HG02943 (cell line): Measurements from ENCODE around the gene GRID2.
A peak's percentile ranks its signal among the peaks of the same experiment; 100 is the strongest.
"Not testable (repeated sequence)": the region's sequence is repeated elsewhere in the genome, so short reads cannot be mapped to it uniquely, and the experiment has no call there.

ENCODE experiments used
- ATAC-seq: cut with Tn5 transposase; IDR thresholded peaks from one replicate; pipeline ENCODE4 v1.9.1; 2021; ENCODE audit warnings: mild to moderate bottlenecking, low read depth, moderate library complexity; ENCODE audit not compliant: unreplicated experiment

The GRID2 gene

GRCh38 chr4:92305148-92305877 is 1.5 kb downstream of the GRID2 start:
- no peak for ATAC-seq

GRCh38 chr4:92305878-92306520 is 2.2 kb downstream of the GRID2 start:
- ATAC-seq: no peak

GRCh38 chr4:92307181-92307580 is 3.4 kb downstream of the GRID2 start:
- ATAC-seq: no peak

- no peak for ATAC-seq
Observed at GRCh38 chr4:92307866-92308265, 4.1 kb downstream of the GRID2 start.

- ATAC-seq: no peak
Observed at GRCh38 chr4:92317047-92317446, 13.3 kb downstream of the GRID2 start.

- no peak for ATAC-seq
Observed at GRCh38 chr4:92328095-92328494, 24.3 kb downstream of the GRID2 start.

GRCh38 chr4:92333016-92333415 is 29.2 kb downstream of the GRID2 start:
- ATAC-seq: no peak

- no peak for ATAC-seq
Observed at GRCh38 chr4:92334716-92335350, 31.1 kb downstream of the GRID2 start.

- ATAC-seq: no peak
Observed at GRCh38 chr4:92339676-92340075, 35.9 kb downstream of the GRID2 start.

- ATAC-seq: no peak
Observed at GRCh38 chr4:92344216-92344615, 40.5 kb downstream of the GRID2 start.

GRCh38 chr4:92346289-92346688 is 42.5 kb downstream of the GRID2 start:
- no peak for ATAC-seq

GRCh38 chr4:92357966-92358365 is 54.2 kb downstream of the GRID2 start:
- ATAC-seq: no peak

GRCh38 chr4:92359491-92359890 is 55.7 kb downstream of the GRID2 start:
- ATAC-seq: no peak

- ATAC-seq: no peak
Observed at GRCh38 chr4:92362028-92362427, 58.3 kb downstream of the GRID2 start.

GRCh38 chr4:92368653-92369052 is 64.9 kb downstream of the GRID2 start:
- no peak for ATAC-seq

- ATAC-seq: no peak
Observed at GRCh38 chr4:92381616-92382015, 77.8 kb downstream of the GRID2 start.

GRCh38 chr4:92382128-92382527 is 78.4 kb downstream of the GRID2 start:
- ATAC-seq: no peak

- peak; percentile 87 for ATAC-seq
Observed at GRCh38 chr4:92387459-92388069, 83.8 kb downstream of the GRID2 start.

- no peak for ATAC-seq
Observed at GRCh38 chr4:92399032-92399431, 95.3 kb downstream of the GRID2 start.

- ATAC-seq: not testable (repeated sequence)
Observed at GRCh38 chr4:92403525-92403924, 99.8 kb downstream of the GRID2 start.

- no peak for ATAC-seq
Observed at GRCh38 chr4:92406488-92406887, 102.7 kb downstream of the GRID2 start.
